ENCODE results near the gene EPM2A.

Gene EPM2A

GRCh38 chr6:145601397-145601796, 133.9 kb downstream of the EPM2A start:
- DNase-seq (ENCODE audit: insufficient read length, low spot score), result no peak
- FAIRE-seq, result no peak
- TF ChIP-seq POU2F2 (IDR thresholded peaks at IDR 0.05; ENCODE audit: low read depth, low read length) (no peak), POLR2A (IDR thresholded peaks at IDR 0.05; ENCODE audit: low read depth, low read length) (no peak), TAF1 (IDR thresholded peaks at IDR 0.05; ENCODE audit: low read depth, low read length) (no peak), SPI1 (IDR thresholded peaks at IDR 0.05; ENCODE audit: low read depth, low read length) (no peak), PAX5 (IDR thresholded peaks at IDR 0.05; ENCODE audit: insufficient read depth, low read length, severe bottlenecking) (no peak), POLR2AphosphoS5 (IDR thresholded peaks at IDR 0.05; ENCODE audit: low read depth, low read length) (no peak)

GRCh38 chr6:145600299-145600698, 135.0 kb downstream of the EPM2A start:
- FAIRE-seq (no peak), DNase-seq (ENCODE audit: insufficient read length, low spot score) (no peak)
- TF ChIP-seq POLR2AphosphoS5 (IDR thresholded peaks at IDR 0.05; ENCODE audit: low read depth, low read length) (no peak), POLR2A (IDR thresholded peaks at IDR 0.05; ENCODE audit: low read depth, low read length) (no peak), TAF1 (IDR thresholded peaks at IDR 0.05; ENCODE audit: low read depth, low read length) (no peak), PAX5 (IDR thresholded peaks at IDR 0.05; ENCODE audit: insufficient read depth, low read length, severe bottlenecking) (no peak), SPI1 (IDR thresholded peaks at IDR 0.05; ENCODE audit: low read depth, low read length) (no peak), POU2F2 (IDR thresholded peaks at IDR 0.05; ENCODE audit: low read depth, low read length) (no peak)

- FAIRE-seq (no peak), DNase-seq (ENCODE audit: insufficient read length, low spot score) (no peak)
- TF ChIP-seq POLR2A (IDR thresholded peaks at IDR 0.05; ENCODE audit: low read depth, low read length), result no peak
- no peak for TF ChIP-seq POLR2AphosphoS5 (IDR thresholded peaks at IDR 0.05; ENCODE audit: low read depth, low read length)
- TF ChIP-seq SPI1 (IDR thresholded peaks at IDR 0.05; ENCODE audit: low read depth, low read length), result no peak
- no peak for TF ChIP-seq PAX5 (IDR thresholded peaks at IDR 0.05; ENCODE audit: insufficient read depth, low read length, severe bottlenecking)
- no peak for TF ChIP-seq POU2F2 (IDR thresholded peaks at IDR 0.05; ENCODE audit: low read depth, low read length)
- no peak for TF ChIP-seq TAF1 (IDR thresholded peaks at IDR 0.05; ENCODE audit: low read depth, low read length)
These were observed 146.3 kb downstream of the EPM2A start for GRCh38 chr6:145588981-145589380.

GRCh38 chr6:145587334-145587733, 148.0 kb downstream of the EPM2A start:
- FAIRE-seq, result no peak

GRCh38 chr6:145583753-145584152, 151.6 kb downstream of the EPM2A start:
- TF ChIP-seq PAX5 (IDR thresholded peaks at IDR 0.05; ENCODE audit: insufficient read depth, low read length, severe bottlenecking) (no peak), POLR2A (IDR thresholded peaks at IDR 0.05; ENCODE audit: low read depth, low read length) (no peak), POU2F2 (IDR thresholded peaks at IDR 0.05; ENCODE audit: low read depth, low read length) (no peak), SPI1 (IDR thresholded peaks at IDR 0.05; ENCODE audit: low read depth, low read length) (no peak), POLR2AphosphoS5 (IDR thresholded peaks at IDR 0.05; ENCODE audit: low read depth, low read length) (no peak), TAF1 (IDR thresholded peaks at IDR 0.05; ENCODE audit: low read depth, low read length) (no peak)
- no peak for FAIRE-seq
- DNase-seq (ENCODE audit: insufficient read length, low spot score), result no peak

More at GRCh38 chr6:145587334-145587733, 148.0 kb downstream of the EPM2A start:
- no peak for TF ChIP-seq POU2F2 (IDR thresholded peaks at IDR 0.05; ENCODE audit: low read depth, low read length)
- no peak for TF ChIP-seq SPI1 (IDR thresholded peaks at IDR 0.05; ENCODE audit: low read depth, low read length)
- no peak for TF ChIP-seq POLR2A (IDR thresholded peaks at IDR 0.05; ENCODE audit: low read depth, low read length)
- TF ChIP-seq TAF1 (IDR thresholded peaks at IDR 0.05; ENCODE audit: low read depth, low read length), result no peak
- no peak for TF ChIP-seq POLR2AphosphoS5 (IDR thresholded peaks at IDR 0.05; ENCODE audit: low read depth, low read length)
- no peak for TF ChIP-seq PAX5 (IDR thresholded peaks at IDR 0.05; ENCODE audit: insufficient read depth, low read length, severe bottlenecking)
- no peak for DNase-seq (ENCODE audit: insufficient read length, low spot score)

Data from GM12891 (cell line).